Measurements from ENCODE around the gene SMYD5. TPM values are rescaled to one million over a fixed set of nuclear protein-coding genes. Genes with fewer than 3 reads are reported as not detected.
A peak's percentile ranks its signal among the peaks of the same experiment; 100 is the strongest.

The SMYD5 gene
- total and polyA plus RNA-seq, 10 donors, result 12.3 to 27.1 (median 17.8) TPM

DNA sequence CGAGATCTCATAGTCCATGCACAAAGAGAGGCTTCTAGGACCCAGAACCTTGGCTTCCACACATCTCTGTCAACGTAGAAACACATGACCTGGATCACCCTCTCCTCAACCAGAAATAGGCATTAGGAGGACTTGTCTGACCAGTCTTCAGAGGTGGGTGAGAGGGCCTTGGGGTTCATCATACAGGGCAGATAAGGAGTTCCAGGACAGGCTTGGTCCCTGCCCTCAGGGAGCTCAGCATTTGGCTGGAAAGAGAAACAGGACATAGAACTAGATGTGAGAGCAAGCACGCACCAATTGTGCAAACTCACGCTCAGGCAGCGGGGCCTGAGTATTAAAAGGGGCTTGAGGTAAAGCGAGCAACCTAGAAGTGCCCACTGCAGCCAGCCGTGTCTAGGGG lies 40.3 kb upstream of the SMYD5 start:
- H3K9me3 ChIP-seq, result no peaks in the 10 kb centered on the region
- peaks cover 18 to 33% (median 29%) of the 10 kb centered on the region in 6 donors for H3K4me1 ChIP-seq
- H3K27ac ChIP-seq, result no peak overlapping the region
- H3K36me3 ChIP-seq, result no peaks in the 10 kb centered on the region
- TF ChIP-seq POLR2A (IDR thresholded peaks at IDR 0.05), result no peak
- H3K4me3 ChIP-seq, result no peak overlapping the region
- WGBS, 5 donors, result 84 to 94% (median 93%) methylated on average over 7 of the region's 7 CpGs
- intact Hi-C loops (cut with DNase I; ENCODE audit: low total_unique reads), result no loop called here
- no peak for DNase-seq
- peaks cover 0 to 61% (median 24%) of the 10 kb centered on the region in 7 donors for H3K27me3 ChIP-seq (replicated peaks in 1 of 7)

DNA sequence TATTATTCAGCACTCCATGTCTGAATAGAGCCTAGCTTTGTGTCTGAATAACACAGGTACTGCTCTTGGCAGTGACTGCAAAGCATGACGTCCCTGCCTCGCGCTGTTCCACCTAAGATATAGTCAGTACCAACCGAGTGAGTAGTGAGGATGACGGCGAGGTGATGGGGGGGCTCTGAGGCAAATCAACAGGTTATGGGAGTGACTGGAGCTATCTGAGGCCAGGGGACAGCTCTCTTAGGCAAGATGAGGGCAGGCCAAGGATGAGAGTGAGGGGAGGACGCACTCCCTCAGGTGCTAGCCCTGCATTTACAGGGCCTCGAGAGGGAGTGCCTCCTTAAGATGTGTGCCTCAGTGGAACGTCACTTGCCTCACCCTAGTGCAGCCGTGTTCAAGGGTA lies 39.8 kb upstream of the SMYD5 start:
- no peak for TF ChIP-seq POLR2AphosphoS5 (IDR thresholded peaks at IDR 0.05)
- TF ChIP-seq, protein P1, sequence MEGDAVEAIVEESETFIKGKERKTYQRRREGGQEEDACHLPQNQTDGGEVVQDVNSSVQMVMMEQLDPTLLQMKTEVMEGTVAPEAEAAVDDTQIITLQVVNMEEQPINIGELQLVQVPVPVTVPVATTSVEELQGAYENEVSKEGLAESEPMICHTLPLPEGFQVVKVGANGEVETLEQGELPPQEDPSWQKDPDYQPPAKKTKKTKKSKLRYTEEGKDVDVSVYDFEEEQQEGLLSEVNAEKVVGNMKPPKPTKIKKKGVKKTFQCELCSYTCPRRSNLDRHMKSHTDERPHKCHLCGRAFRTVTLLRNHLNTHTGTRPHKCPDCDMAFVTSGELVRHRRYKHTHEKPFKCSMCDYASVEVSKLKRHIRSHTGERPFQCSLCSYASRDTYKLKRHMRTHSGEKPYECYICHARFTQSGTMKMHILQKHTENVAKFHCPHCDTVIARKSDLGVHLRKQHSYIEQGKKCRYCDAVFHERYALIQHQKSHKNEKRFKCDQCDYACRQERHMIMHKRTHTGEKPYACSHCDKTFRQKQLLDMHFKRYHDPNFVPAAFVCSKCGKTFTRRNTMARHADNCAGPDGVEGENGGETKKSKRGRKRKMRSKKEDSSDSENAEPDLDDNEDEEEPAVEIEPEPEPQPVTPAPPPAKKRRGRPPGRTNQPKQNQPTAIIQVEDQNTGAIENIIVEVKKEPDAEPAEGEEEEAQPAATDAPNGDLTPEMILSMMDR (IDR thresholded peaks at IDR 0.05 in 8 of 11, conservative IDR thresholded peaks at IDR 0.05 in 3 of 11), result no peak
- TF ChIP-seq POLR2A (IDR thresholded peaks at IDR 0.05), result no peak
- intact Hi-C loops (cut with DNase I; ENCODE audit: low total_unique reads), result no loop called here

DNA sequence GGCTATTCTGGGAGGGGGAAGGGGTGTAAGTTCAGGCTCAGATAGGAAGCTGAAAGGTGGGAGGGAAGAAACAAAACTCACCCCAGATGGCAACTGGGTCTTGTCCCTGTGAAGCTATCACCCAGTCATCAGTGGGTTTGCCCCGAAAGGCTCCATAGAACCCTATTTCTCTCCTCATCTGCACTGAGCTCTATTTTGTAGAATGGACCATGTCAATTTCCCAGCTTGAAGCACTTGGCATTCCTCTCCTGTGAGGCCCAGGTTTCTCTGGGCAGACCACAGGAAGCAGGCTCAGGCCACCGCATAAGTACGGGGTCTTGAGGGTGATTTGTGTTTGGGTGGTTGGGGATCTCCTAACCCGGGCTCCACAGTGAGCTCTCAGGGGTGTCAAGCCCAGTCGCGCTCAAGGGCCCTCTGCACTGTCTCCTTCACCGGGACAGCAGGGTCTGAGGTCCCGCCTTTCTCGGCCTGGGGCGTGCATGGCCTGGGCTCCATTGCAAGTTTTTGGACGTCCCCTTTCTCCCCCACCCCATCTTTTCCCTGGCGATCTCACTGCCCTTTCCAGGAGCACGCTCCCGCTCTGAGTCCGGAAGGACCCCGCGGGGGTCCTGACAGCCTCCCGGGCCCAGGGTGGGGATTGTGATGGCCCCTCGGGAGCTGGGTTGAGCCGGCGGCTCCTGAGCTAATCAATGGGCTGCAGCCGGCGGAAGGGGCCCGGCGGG lies 38.9 kb upstream of the SMYD5 start:
- H3K4me3 ChIP-seq, result peak overlapping the region; percentile 31 to 70 (median 56)
- H3K4me1 ChIP-seq, result peaks cover 18 to 33% (median 29%) of the 10 kb centered on the region in 6 donors
- no peaks in the 10 kb centered on the region for H3K36me3 ChIP-seq
- 23 to 43% (median 31%) methylated on average over 19 to 25 of the region's 25 CpGs for WGBS, 5 donors
- peaks cover 0 to 74% (median 24%) of the 10 kb centered on the region in 7 donors for H3K27me3 ChIP-seq (replicated peaks in 1 of 7)
- H3K9me3 ChIP-seq, result no peaks in the 10 kb centered on the region
- intact Hi-C loops (cut with DNase I; ENCODE audit: low total_unique reads), result loop anchor here (5.0 kb wide), 1 partner anchor 183 kb away; no protein-coding TSS in a partner anchor
- peak overlapping the region in 3 of 8 donors; percentile 8 to 41 (median 17) for H3K27ac ChIP-seq
- DNase-seq, result no peak
- TF ChIP-seq POLR2A (IDR thresholded peaks at IDR 0.05) (no peak), POLR2AphosphoS5 (IDR thresholded peaks at IDR 0.05) (no peak)
- TF ChIP-seq, protein P1 (IDR thresholded peaks at IDR 0.05 in 8 of 11, conservative IDR thresholded peaks at IDR 0.05 in 3 of 11), result no peak

More for the DNA sequence above, 39.8 kb upstream of the SMYD5 start:
- H3K4me1 ChIP-seq, result peaks cover 18 to 33% (median 29%) of the 10 kb centered on the region in 6 donors
- DNase-seq, result no peak
- no peaks in the 10 kb centered on the region for H3K9me3 ChIP-seq
- no peak overlapping the region for H3K4me3 ChIP-seq
- WGBS, 5 donors, result 92 to 96% (median 93%) methylated on average over 10 of the region's 10 CpGs
- peaks cover 0 to 66% (median 24%) of the 10 kb centered on the region in 7 donors for H3K27me3 ChIP-seq (replicated peaks in 1 of 7)
- no peak overlapping the region for H3K27ac ChIP-seq
- no peaks in the 10 kb centered on the region for H3K36me3 ChIP-seq

DNA sequence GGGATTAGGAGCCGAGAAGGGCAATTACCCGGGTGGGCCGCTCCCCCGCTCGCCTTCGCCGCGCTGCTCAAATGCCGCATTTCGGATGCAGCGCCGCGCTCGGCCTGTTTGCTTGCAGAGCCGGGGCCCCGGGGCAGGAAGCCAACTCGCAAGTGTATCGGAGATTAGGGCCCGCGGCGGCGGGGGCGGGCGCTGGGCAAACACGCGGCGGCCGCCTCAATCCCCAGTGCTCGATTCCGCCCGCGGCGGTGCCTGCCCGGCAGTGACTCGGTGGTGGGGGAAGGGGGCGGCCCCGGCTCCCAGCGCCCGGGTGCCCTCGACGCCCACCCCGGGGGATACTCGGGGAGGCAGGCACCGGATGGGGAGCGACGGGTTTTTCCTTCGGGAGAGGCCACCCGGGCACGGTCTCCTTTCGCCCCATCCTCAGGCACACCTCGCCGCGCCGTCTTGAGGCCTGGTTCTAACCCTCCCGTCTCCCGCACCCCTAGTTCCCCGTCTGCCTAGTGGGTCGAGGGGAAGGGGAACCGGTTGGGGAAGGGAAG lies 38.3 kb upstream of the SMYD5 start:
- Histone ChIP-seq H3K27me3 (replicated peaks in 1 of 7) (peaks cover 0 to 79% (median 24%) of the 10 kb centered on the region in 7 donors), H3K4me1 (peaks cover 18 to 33% (median 29%) of the 10 kb centered on the region in 6 donors), H3K9me3 (no peaks in the 10 kb centered on the region), H3K27ac (peak overlapping the region in 3 of 8 donors; percentile 8 to 41 (median 17)), H3K4me3 (peak overlapping the region; percentile 31 to 70 (median 56)), H3K36me3 (no peaks in the 10 kb centered on the region)
- intact Hi-C loops (cut with DNase I; ENCODE audit: low total_unique reads), result loop anchor here (5.0 kb wide), 1 partner anchor 183 kb away; no protein-coding TSS in a partner anchor
- 0 to 1% (median 1%) methylated on average over 30 to 59 of the region's 59 CpGs for WGBS, 5 donors
- DNase-seq, result peak; percentile 93
- TF ChIP-seq POLR2AphosphoS5 (IDR thresholded peaks at IDR 0.05) (peak in 2 of 3 donors; percentile 32 to 66), POLR2A (IDR thresholded peaks at IDR 0.05) (no peak)
